A172 (cell line): ENCODE measurements around the gene RBMS3. TPM values are rescaled to one million over a fixed set of nuclear protein-coding genes. Genes with fewer than 3 reads are reported as not detected.
A peak's percentile ranks its signal among the peaks of the same experiment; 100 is the strongest.
"Not testable (repeated sequence)": the region's sequence is repeated elsewhere in the genome, so short reads cannot be mapped to it uniquely, and the experiment has no call there.

Experiments used
- DNase-seq: peaks from one replicate; pipeline ENCODE4 v3.0.0-alpha.2; 2015; ENCODE audit warnings: low spot score
- total RNA-seq: library from RNA; depleted of rRNA; stranded (reverse); fragments of >200 nt; shearing (Covaris generic); gene quantifications from 2 replicates; pipeline ENCODE4 v1.2.3, GENCODE V29; 2014

RBMS3 gene
- total RNA-seq, 1 experiment from 2014 or later = 14.9 TPM

DNA sequence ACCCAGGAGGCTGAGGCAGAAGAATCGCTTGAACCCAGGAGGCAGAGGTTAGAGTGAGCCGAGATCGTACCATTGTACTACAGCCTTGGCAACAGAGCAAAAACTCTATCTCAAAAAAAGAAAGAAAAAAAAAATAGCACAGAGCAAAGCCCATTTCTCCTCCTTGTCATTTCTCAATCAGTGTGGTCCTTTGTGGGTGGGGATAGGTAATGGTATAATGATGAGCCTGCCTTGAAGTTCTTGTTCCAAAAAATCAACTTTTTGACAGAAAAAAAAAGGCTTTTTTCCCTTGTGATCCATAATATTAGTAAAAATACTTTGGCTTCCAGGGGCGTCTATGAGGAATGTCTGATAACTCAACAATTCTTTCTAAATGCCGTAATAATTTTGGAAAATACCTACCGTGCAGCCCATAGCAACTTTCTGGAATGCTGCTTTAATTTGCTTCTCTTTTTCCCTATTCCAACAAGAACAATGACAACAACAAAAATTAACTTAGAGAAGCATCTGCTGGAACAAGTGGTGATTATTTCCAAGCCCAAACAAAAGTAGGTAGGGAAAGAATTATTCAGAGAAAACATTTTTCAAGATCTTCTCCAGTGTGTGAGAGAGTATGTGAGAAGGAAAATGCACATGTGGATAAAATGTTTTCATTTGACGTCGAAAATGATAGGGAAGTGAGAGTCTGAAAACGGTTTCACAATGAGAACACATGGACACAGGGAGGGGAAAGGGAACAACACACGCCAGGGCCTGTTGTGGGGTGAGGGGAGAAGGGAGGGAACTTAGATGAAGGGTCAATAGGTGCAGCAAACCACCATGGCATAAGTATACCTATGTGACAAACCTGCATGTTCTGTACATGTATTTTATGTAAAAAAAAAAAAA is 337.8 kb downstream of the RBMS3 start:
- DNase-seq = no peak

DNA sequence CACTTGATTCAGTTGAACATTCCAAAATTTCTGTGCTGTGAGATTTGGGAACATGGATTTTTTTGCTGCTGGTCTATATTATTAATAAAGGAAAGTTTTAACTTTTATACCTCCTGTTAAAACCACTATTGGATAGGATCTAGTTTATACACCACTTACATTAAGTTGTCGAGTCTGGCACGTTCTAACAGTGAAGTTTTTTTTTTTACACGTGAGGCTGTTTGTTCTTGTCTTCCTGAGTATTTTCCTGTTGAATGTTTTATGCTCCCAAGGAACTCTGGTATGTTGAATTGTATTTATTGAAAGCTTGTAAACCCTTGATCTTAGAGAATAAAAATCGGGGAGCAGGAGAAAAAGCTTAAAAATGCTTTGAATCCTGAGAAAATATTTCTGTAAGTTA is 338.8 kb downstream of the RBMS3 start:
- no peak for DNase-seq

DNA sequence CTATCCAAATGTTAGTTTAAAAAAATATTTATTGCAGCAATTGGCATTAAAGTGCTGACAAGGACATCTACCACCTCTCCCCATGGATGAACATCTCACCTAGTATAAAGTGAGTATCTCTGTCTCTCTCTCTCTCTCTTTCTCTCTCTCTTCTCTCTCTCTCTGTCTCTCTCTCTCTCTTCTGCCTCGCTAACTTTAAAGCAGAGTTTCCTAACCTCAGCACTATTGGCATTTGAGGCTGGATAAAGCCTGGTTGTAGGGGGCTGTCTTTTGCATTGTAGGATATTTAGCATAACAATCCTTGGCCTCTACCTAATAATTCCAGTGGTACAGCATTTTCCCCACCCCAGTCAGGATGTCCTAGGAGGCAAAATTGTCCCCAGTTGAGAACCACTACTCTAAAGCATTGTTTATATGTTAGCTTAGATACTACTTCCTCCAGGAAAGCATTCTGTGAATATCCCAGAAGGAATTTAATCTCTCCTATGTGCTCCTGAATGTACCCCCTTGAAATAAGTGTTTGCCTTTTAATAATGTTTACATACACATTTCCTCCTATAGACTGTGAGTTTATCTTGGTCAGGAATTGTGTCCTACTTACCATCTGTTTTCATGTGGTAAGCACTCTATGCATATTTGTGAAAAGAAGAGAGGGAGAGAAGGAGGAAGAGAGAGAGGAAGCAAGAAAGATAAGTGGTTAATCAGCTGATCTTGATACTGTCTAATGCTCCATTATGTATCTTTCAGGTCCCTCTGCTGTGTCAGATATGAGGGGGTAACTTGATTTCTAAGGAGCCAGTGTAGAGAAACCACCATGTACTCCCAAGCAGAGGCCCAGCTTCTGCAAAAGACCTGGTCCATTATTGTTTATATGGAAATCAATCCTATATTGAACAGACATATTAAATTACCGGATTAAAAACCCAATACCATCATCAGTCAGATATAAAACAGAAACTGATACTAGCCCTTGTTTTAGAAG is 346.6 kb downstream of the RBMS3 start:
- DNase-seq = no peak

DNA sequence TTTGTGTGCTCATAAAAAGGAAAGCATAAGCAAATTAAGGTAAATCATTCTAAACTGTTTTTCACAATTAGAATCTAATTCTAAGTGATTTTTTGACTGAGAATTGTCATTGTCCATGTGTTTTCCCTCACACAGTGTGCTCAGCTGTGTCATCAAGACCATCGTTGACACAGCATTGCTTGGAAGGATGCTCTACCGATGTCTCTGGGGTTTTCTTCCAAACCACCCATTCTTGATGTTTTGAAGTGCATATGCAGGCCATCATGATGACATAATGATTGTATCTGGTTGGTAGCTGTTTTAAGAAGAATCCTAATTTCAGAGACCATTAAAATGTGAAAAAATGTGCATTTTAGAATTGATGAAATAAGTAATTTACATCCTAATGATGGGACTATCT is 347.9 kb downstream of the RBMS3 start:
- DNase-seq = no peak

DNA sequence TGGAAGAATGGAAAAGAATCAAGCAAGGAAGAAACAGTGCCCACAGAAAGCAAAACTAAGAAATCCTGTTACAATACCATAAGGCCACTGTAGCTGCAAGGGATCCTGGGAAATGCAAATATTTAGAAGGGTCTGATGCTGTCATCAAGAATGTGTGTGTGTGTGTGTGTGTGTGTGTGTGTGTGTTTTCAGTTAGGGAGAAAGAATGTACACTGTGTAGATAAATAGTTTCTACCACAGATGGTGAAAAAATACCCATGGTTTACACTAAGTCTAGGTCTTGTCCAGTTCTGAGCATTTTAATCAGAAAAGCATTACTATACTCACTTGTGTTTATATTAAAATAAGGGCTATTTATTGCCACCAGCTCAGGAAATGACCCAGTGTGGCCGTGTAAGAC is 355.0 kb downstream of the RBMS3 start:
- no peak for DNase-seq

DNA sequence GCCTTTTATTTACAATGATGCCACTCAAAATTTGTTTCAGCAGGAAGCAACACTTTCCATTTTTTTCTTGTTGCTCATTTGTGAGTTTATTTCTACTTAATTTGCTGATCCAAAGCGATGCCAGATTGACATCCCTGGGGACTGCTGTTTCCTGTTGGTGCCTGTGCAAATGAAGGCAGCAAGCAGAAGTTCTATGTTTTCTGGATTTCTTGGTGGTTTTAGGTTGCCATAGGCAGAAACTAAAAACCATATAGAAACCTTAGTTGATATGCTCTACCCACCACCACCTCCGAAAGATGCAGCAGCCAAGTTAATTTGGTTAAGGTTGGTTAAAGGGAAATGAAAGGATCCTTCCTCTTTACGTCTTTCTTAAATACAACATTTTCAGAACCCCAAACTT is 356.2 kb downstream of the RBMS3 start:
- no peak for DNase-seq

DNA sequence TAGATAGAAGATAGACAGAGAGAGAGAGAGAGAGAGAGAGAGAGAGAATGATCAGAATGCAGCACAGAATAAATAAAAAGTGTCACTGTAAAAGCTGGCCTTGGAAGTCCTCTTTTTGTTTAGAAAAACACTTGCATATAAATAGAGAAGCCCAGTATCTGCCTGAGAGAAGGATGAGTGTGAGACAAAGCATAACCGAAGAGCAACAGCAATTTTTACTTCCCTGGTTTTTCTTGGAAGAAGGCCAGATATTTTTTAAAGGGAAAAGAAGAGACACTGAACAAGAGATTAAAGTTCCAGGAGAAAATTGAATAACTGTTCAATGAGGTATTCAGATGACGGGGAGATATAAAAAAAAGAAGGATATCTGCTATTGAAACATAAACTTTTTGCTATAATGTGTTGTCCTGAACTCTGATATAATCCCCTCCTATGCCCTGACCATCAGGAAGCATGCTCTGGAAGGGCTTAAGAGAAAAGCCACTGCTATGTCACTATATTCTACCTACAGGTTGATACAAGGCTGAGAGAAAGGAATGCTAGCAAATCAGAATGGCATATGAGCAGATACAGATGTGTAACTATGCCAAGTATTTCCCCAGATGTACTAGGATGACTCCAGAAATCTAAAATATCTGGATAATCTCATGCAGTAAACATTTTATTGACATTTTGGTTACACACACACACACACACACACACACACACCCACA is 358.9 kb downstream of the RBMS3 start:
- no peak for DNase-seq

DNA sequence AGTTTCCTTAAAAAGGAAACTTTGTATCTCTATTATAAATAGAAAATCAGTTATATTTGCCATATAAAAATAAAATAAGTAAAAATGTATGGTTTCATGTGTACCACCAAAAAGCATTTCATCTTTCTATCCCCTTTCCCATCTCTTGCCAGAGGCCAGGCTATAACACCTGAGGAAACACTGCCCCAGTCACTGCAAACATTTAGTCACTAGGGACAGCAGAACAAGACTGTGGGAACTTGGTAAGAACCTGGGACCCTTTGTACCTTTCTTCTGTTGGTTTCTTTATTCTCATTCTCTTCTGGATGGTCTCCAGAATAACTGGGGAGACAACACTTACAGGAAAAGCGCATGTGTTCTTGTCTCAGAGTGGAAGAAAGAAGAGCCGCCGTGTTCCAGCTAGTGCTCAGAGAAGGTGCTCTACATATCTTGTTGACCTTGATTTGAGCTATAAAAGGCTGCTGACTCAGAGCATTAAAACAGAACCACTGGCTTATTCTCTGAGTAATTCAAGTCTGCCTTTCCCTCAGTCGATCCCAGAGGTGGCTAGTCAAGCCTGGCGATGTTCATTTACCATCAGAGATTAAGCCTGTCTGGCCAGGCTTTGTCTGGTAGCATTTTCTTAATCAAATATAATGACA is 361.6 kb downstream of the RBMS3 start:
- DNase-seq = peak; percentile 66

DNA sequence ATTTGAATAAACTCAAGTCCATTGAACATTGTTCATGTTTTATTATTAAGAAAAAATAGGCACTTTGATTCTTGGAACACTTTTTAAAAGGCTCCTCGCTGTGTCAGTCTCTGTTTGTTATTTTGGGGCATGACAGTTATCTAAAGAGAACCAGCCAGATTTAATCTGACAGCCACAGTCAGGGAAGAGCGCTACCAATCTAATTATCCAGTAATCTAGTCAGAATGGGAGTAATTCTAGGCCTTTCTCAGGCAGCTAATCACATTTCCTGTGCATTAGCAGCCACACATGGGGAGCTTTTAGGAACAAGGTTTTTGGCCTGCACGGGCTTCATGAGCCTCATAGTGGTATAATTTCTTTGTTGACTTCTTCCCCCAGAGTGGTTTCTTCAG is 362.2 kb downstream of the RBMS3 start:
- DNase-seq = no peak

DNA sequence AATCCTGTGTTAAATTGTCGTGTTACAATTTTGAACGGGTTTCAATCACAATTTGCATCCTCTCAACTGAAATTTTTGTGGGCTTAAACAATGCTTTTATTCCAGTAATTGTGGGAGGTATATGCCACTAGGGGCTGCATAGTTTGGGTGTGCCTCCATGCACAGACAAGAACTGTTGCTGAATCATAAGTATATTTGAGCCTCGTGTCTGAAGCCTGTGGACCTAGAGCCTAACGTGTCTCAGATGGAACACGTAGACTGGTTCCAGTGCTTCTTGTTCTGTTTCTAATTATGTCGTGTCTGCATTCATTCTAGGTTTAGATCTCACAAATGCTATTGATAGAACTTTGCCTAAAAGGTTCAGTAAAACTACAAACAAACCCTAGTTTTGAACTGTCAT is 363.4 kb downstream of the RBMS3 start:
- no peak for DNase-seq

DNA sequence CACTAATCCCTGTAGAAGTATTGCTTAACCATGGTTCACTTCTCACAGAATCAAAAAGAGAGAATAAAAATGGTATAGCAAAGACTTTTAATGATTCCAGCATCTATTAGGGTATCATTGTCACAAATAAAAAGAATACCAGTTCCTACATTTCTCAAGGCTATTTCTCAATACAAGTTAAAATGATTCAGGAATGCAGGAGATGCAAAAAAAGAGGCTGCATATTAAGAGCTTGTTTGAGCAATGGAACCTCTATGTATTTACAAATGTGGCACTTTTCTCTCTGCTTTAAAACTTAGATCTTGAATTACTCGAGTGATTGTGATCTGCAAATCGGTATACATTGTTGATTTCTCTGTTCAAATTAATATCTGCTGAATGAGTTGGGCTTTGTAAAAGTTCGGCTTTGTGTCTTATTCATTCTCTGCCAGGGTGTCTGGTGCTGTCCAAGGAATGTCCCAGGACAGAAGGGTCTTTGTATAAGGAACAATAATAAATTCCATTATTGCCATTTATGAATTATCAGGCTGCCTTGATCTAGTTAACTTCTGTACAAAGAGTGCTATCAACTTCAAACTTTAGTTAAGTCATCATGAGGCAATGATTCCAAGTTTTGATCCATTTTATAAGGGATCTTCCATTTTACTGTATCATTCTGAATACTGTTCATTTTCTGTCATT is 364.2 kb downstream of the RBMS3 start:
- DNase-seq = no peak

DNA sequence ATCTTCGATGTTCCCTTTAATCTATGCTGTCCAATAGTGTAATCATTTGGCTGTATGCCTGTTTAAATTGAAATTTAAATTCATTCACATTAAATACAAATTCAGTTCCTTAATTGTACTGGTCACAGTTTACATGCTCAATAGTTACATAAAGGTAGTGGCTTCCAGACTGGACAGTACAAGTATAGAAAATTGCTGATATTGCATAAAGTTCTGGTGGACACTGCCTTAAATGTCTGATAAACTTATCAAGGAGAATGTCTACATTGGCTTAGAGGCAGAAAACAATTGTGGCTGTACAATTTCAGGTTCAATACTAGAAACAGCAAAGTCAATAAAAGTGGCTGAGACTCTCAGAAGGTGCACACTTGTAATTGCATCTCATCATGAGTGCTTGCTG is 365.2 kb downstream of the RBMS3 start:
- DNase-seq = no peak

DNA sequence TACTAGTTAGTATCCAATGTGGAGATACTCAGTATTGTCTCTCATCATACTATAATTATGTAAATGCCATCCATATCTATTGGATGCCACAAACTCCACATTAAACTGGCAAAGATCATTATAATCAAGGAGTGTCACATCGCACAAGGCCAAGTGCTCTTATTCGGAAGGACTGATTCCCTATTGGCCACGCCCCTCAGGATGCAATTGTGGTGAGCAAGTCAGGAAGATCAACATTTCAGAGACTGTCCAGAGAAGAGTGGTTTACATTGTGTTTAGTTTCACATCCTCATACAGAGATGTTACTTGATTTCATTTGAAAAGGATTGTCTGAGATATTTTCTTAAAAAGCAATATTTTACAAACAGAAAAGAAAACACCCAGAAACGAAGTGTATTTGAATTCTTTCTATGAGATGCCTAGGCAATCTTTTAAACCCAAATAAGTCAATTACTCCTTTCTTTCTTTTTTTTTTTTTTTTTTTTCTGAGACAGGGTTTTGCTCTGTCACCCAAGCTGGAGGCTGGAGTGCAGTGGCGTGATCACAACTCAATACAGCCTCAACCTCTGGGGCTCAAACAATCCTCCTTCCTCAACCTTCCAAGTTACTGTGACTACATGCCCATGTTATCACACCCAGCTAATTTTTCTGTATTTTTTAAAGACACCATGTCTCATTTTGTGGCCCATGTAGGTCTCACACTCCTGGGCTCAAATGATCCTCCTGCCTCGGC is 369.1 kb downstream of the RBMS3 start:
- peak; percentile 44 for DNase-seq

DNA sequence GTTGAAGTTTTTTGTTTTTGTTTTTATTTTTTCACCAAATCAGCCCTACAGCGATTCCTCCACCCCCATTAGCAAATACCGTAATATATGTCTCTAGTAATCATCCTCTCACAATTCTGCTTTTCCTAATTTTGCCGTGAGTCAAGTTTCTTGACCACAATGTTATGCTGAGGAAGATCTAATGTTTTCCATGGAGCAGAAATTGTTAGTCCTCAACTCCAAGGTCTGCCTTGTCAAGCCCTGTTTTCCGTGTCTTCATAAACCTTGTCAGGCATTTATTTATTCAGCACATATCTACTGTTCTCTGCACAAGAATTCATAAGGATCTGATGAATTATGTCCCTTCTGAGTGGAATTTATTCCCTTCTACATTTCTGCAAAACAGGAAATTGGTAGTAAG is 372.8 kb downstream of the RBMS3 start:
- DNase-seq = no peak

DNA sequence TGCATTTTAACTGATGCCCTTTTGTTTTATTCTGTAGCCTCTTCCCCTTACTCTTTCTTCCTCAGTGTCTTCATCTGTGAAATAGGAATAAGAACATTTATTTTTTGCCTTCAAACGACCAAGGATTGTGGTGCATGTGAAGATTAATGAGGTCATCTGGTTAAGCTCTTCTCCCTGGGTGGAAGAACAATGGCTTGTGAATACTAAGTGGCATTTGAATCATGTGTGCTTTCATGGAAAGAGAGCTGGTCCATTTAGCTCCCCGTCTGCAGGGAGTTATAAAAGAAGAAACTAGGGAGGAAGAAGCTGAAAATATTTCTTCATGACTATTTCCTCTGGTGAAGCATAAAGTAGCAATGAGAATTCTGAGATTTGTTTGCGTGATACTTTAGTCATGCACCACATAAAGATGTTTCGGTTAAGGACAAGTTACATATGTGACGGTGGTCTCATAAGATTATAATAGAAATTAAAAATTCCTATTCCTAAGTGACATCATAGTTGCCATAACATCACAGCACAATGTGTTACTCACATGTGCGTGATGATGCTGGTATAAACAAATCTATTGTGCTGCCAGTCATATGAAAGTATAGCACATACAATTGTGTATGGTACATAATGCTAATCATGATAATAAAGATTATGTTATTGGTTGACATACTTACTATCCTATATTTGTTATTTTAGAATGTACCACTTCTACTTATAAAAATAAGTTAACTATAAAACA is 374.3 kb downstream of the RBMS3 start:
- no peak for DNase-seq

DNA sequence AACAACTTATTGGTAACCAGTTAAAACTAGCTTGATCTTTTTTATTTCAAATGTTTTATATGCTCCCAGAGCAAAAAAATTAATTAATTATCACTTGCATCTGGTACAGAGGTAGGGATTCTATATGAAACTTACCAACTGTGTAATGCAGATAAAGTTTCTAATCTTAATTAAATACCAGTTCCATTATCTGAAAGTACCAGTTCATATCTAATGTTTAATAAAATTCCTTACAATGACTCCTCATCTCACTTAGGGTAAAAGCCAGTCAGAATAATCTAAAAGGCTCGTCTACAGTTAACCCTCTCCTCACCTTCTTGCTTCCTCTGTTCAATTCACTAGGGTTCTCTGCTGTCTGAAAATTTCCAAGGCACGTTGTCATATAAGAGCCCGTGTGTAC is 384.8 kb downstream of the RBMS3 start:
- no peak for DNase-seq

DNA sequence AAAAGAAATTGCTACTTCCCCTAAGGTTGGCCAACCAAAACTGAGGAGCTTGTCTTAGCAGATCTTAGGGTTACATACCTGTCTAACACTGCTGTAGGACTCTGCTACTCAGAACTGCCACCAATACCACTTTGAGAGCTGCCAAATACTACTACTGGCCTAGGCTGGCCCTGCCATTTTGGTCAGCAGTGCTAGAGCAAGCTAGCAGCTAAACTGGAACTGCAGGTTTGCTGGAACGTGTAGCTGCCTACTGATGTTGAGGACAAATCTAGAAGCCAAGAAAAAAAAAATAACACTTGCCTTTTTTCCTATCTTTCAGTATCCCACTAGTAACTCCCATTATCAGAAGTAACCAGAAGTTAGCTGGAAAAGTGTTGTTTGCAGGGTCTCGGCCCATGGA is 387.4 kb downstream of the RBMS3 start:
- DNase-seq = no peak

DNA sequence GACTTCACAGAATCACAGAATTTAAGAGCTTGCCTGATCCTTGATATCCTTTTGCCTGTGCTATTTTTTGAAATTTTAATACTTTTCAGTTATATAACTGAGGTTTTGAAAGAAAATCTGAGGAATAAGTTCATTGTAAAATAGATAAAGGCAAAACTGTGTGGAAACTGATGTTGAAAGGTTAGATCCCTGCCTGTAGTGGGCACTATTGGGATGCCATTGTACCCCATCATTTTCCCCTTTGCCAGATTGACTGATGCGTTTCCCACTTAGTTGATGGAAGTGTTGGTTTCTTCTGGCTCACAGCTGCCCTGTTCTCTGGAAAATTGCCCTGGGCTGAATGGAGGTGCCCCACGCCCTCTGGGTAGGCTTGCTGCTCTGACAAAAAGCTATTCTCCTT is 387.9 kb downstream of the RBMS3 start:
- DNase-seq = no peak

DNA sequence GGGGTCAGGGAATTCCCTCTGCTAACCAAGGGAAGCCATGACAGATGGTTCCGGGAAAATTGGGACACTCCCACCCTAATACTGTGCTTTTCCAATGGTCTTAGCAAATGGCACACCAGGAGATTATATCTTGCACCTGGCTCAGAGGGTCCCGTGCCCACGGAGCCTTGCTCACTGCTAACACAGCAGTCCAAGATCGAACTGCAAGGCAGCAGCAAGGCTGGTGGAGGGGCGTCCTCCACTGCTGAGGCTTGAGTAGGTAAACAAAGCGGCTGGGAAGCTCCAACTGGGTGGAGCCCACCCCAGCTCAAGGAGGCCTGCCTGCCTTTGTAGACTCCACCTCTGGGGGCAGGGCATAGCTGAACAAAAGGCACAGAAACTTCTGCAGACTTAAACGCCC is 389.6 kb downstream of the RBMS3 start:
- not testable (repeated sequence) for DNase-seq

DNA sequence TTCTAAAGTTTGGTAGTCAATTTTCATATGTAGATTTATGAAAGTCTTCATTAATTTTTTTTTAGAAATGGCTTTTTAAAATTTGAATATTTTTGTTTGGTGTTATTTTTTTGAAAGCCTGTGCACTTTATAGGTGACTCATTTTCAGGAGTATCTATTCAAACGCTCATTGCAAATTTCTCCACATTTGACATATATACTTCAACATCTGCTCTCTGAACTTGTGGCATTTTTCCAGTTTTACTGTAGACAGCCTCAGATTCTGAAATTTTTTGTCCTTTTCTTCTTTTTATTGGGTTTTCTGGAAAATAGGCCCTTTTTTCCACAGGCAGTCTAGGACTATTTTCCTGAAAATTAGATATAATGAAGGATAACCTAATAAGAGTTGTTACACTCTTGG is 396.6 kb downstream of the RBMS3 start:
- DNase-seq = no peak
